Mesenchymal stem cell (in vitro differentiated cells and primary cell): ENCODE results near the gene IGSF9B.

Experiments
- DNase-seq: peaks from one replicate; pipeline ENCODE4 v3.0.0-alpha.2; 2013
- H2AFZ ChIP-seq: one replicate; pipeline ENCODE4 v1.6.1; 2013; ENCODE audit warnings: low read depth, mild to moderate bottlenecking, control low read depth, inconsistent platforms, low read length, moderate library complexity
- H2AK5ac ChIP-seq: 2 replicates; pipeline ENCODE4 v1.6.1; 2013; ENCODE audit warnings: low read length, moderate library complexity, mild to moderate bottlenecking, inconsistent platforms; ENCODE audit not compliant: severe bottlenecking
- H2BK120ac ChIP-seq: one replicate; pipeline ENCODE4 v1.6.1; 2013; ENCODE audit warnings: low read depth, mild to moderate bottlenecking, inconsistent platforms, low read length, moderate library complexity
- H2BK12ac ChIP-seq, 2 experiments: one replicate each; pipeline ENCODE4 v1.6.1; 2013; ENCODE audit warnings: inconsistent platforms in 2 of 2, low read length in 2 of 2, mild to moderate bottlenecking in 2 of 2, moderate library complexity in 2 of 2, control low read depth in 1 of 2
- H2BK15ac ChIP-seq: one replicate; pipeline ENCODE4 v1.6.1; 2013; ENCODE audit warnings: mild to moderate bottlenecking, low read depth, inconsistent platforms; ENCODE audit not compliant: poor library complexity, severe bottlenecking
- H2BK5ac ChIP-seq: 2 replicates; pipeline ENCODE4 v1.6.1; 2013; ENCODE audit warnings: low read depth, mild to moderate bottlenecking, low read length, control low read depth, inconsistent platforms; ENCODE audit not compliant: poor library complexity, severe bottlenecking
- H3K14ac ChIP-seq, 2 experiments: one replicate each; pipeline ENCODE4 v1.6.1; 2013; ENCODE audit warnings: inconsistent platforms in 2 of 2, low read length in 2 of 2, control low read depth in 1 of 2, mild to moderate bottlenecking in 1 of 2, moderate library complexity in 1 of 2
- H3K18ac ChIP-seq, 2 experiments: one replicate each; pipeline ENCODE4 v1.6.1; 2013; ENCODE audit warnings: inconsistent platforms in 2 of 2, low read length in 2 of 2, control low read depth in 1 of 2, low read depth in 1 of 2, mild to moderate bottlenecking in 1 of 2
- H3K23ac ChIP-seq, 2 experiments: one replicate each; pipeline ENCODE4 v1.6.1; 2013; ENCODE audit warnings: inconsistent platforms in 2 of 2, low read length in 2 of 2, mild to moderate bottlenecking in 2 of 2, moderate library complexity in 2 of 2, control low read depth in 1 of 2
- H3K27ac ChIP-seq: 2 replicates; pipeline ENCODE4 v1.5.1; 2013; ENCODE audit warnings: mild to moderate bottlenecking, moderate library complexity, low read length, control low read depth, inconsistent platforms; ENCODE audit not compliant: poor library complexity, severe bottlenecking
- H3K27me3 ChIP-seq, 2 experiments: 2 replicates each; pipeline versions ENCODE4 v1.6.1 to v1.7.0; 2013; ENCODE audit warnings: low read length in 2 of 2, mild to moderate bottlenecking in 2 of 2, moderate library complexity in 2 of 2, control low read depth in 1 of 2, inconsistent platforms in 1 of 2; ENCODE audit not compliant: control insufficient read depth in 1 of 2, insufficient read depth in 1 of 2
- H3K36me3 ChIP-seq, 2 experiments: 2 replicates each; pipeline versions ENCODE4 v1.6.1 to v1.7.0; 2013; ENCODE audit warnings: low read length in 2 of 2, control low read depth in 1 of 2, inconsistent platforms in 1 of 2, low read depth in 1 of 2, mild to moderate bottlenecking in 1 of 2; ENCODE audit not compliant: insufficient read depth in 2 of 2, control insufficient read depth in 1 of 2
- H3K4ac ChIP-seq, 2 experiments: one replicate each; pipeline ENCODE4 v1.6.1; 2013; ENCODE audit warnings: inconsistent platforms in 2 of 2, low read length in 2 of 2, mild to moderate bottlenecking in 2 of 2, moderate library complexity in 2 of 2, control low read depth in 1 of 2, low read depth in 1 of 2
- H3K4me1 ChIP-seq: 2 replicates; pipeline ENCODE4 v1.6.1; 2013; ENCODE audit warnings: low read depth, low read length, control low read depth; ENCODE audit not compliant: control insufficient read depth, insufficient read depth
- H3K4me2 ChIP-seq: 2 replicates; pipeline ENCODE4 v1.6.1; 2013; ENCODE audit warnings: low read length, mild to moderate bottlenecking, inconsistent platforms; ENCODE audit not compliant: poor library complexity, severe bottlenecking
- H3K4me3 ChIP-seq, 2 experiments: 2 replicates each; pipeline versions ENCODE4 v1.5.1 to v1.7.0; 2013; ENCODE audit warnings: low read length in 2 of 2, mild to moderate bottlenecking in 2 of 2, control low read depth in 1 of 2, low read depth in 1 of 2; ENCODE audit not compliant: insufficient read depth in 1 of 2
- H3K79me1 ChIP-seq: replicated peaks from 2 replicates; pipeline ENCODE4 v1.6.1; 2013; ENCODE audit warnings: mild to moderate bottlenecking, control low read depth, low read length, inconsistent platforms; ENCODE audit not compliant: poor library complexity, severe bottlenecking
- H3K9ac ChIP-seq: 2 replicates; pipeline ENCODE4 v1.7.0; 2013; ENCODE audit warnings: mild to moderate bottlenecking, low read length, moderate library complexity
- H3K9me3 ChIP-seq: 2 replicates; pipeline ENCODE4 v1.7.0; 2013; ENCODE audit warnings: mild to moderate bottlenecking, low read length; ENCODE audit not compliant: control insufficient read depth
- H4K8ac ChIP-seq: one replicate; pipeline ENCODE4 v1.6.1; 2013; ENCODE audit warnings: inconsistent platforms, mild to moderate bottlenecking, low read length, moderate library complexity
- H4K91ac ChIP-seq: one replicate; pipeline ENCODE4 v1.6.1; 2013; ENCODE audit warnings: mild to moderate bottlenecking, low read length, inconsistent platforms
- WGBS: methylation state at CpG from one replicate; pipeline ENCODE4 v1.1.7; 2013; ENCODE audit warnings: mixed read lengths; 5-methylcytosine and 5-hydroxymethylcytosine counted together

Gene IGSF9B

DNA sequence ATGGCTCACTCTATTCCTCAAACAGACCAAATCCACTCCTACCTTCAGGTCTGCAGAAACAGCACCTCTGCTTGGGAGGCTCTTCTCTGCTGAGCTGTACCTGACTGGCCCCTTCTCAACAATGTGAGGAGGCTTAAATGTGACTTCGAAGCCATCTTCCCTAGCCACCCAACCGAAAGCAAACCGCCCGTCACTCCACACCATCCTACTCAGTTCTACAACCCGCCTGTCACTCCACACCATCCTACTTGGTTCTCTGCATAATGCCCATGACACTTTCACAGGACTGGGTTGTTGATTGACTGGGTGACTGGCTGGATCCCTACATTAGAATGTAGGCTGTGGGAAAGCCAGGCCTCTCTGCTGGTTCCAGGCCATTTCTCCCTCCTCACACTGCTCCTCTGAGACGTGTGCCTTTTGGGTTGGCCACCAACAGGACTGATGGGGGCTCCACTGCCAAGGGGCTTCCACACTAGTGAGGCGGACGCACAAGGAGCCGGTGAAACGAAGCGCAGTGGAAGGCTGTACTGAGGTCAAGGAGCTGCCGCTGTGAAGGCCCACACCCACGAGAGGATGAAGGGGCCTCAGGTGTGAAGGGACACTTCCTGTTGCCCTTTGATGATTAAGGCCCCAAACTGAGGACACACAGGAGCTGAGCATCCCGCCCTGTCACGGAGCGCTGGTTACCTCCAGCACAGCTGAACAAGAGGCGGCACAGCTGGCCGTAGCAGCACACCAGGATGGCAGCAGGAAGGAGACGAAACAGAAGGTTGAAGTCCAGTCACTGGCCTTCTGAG, 64.0 kb downstream of the IGSF9B start:
- no peak overlapping the region for H3K9ac ChIP-seq
- H4K8ac ChIP-seq: no peak overlapping the region
- no peak overlapping the region for H3K18ac ChIP-seq
- no peak overlapping the region for H4K91ac ChIP-seq
- no peak overlapping the region for H3K14ac ChIP-seq
- no peaks in the 10 kb centered on the region for H3K9me3 ChIP-seq
- no peak overlapping the region for H2BK15ac ChIP-seq
- H2AK5ac ChIP-seq: no peak overlapping the region
- no peaks in the 10 kb centered on the region for H3K79me1 ChIP-seq
- DNase-seq: no peak
- no peak overlapping the region for H2BK120ac ChIP-seq
- no peak overlapping the region for H2BK12ac ChIP-seq
- H2BK5ac ChIP-seq: no peak overlapping the region
- no peak overlapping the region for H3K27ac ChIP-seq
- H3K27me3 ChIP-seq: peaks cover 0 to 10% of the 10 kb centered on the region in 2 experiments
- no peak overlapping the region for H3K4me2 ChIP-seq
- no peak overlapping the region for H3K23ac ChIP-seq
- H3K4me3 ChIP-seq: no peak overlapping the region
- H3K4ac ChIP-seq: no peak overlapping the region
- H3K36me3 ChIP-seq: no peaks in the 10 kb centered on the region
- 75% methylated on average over 19 of the region's 19 CpGs for WGBS
- no peaks in the 10 kb centered on the region for H3K4me1 ChIP-seq
- no peak overlapping the region for H2AFZ ChIP-seq

GRCh38 chr11:133892126-133892525, 64.6 kb downstream of the IGSF9B start:
- no peaks in the 10 kb centered on the region for H3K9me3 ChIP-seq
- H2AK5ac ChIP-seq: no peak overlapping the region
- H3K27me3 ChIP-seq: peaks cover 0 to 10% of the 10 kb centered on the region in 2 experiments
- no peak overlapping the region for H3K4me3 ChIP-seq
- H3K36me3 ChIP-seq: no peaks in the 10 kb centered on the region
- no peak overlapping the region for H4K91ac ChIP-seq
- 82% methylated on average over 8 of the region's 8 CpGs for WGBS
- no peak overlapping the region for H3K27ac ChIP-seq
- H4K8ac ChIP-seq: no peak overlapping the region
- H2BK12ac ChIP-seq: no peak overlapping the region
- no peak overlapping the region for H3K4ac ChIP-seq
- H2AFZ ChIP-seq: no peak overlapping the region
- no peak overlapping the region for H2BK120ac ChIP-seq
- H2BK5ac ChIP-seq: no peak overlapping the region
- H3K4me2 ChIP-seq: no peak overlapping the region
- no peak overlapping the region for H3K9ac ChIP-seq
- H3K79me1 ChIP-seq: no peaks in the 10 kb centered on the region
- DNase-seq: no peak
- H3K14ac ChIP-seq: no peak overlapping the region
- no peaks in the 10 kb centered on the region for H3K4me1 ChIP-seq
- no peak overlapping the region for H3K23ac ChIP-seq
- H2BK15ac ChIP-seq: no peak overlapping the region
- H3K18ac ChIP-seq: no peak overlapping the region

GRCh38 chr11:133889893-133890292, 66.9 kb downstream of the IGSF9B start:
- Histone ChIP-seq H3K4me2 (no peak overlapping the region), H3K14ac (no peak overlapping the region), H3K18ac (no peak overlapping the region), H2BK15ac (no peak overlapping the region), H3K23ac (no peak overlapping the region), H3K27ac (no peak overlapping the region), H3K4me3 (no peak overlapping the region), H4K8ac (no peak overlapping the region), H3K79me1 (no peaks in the 10 kb centered on the region), H2AFZ (no peak overlapping the region), H3K9me3 (peaks cover 3% of the 10 kb centered on the region), H3K27me3 (peaks cover 0 to 6% of the 10 kb centered on the region in 2 experiments), H2BK12ac (no peak overlapping the region), H4K91ac (no peak overlapping the region), H2BK5ac (no peak overlapping the region), H3K4ac (no peak overlapping the region), H2AK5ac (no peak overlapping the region), H3K4me1 (no peaks in the 10 kb centered on the region), H3K9ac (no peak overlapping the region), H3K36me3 (no peaks in the 10 kb centered on the region), H2BK120ac (no peak overlapping the region)
- 67% methylated on average over 3 of the region's 3 CpGs for WGBS
- no peak for DNase-seq

- no peak overlapping the region for H3K4me2 ChIP-seq
- no peak overlapping the region for H2BK15ac ChIP-seq
- no peak overlapping the region for H2BK120ac ChIP-seq
- H3K18ac ChIP-seq: no peak overlapping the region
- H3K9me3 ChIP-seq: peaks cover 3% of the 10 kb centered on the region
- no peak overlapping the region for H2BK12ac ChIP-seq
- H4K91ac ChIP-seq: no peak overlapping the region
- H3K14ac ChIP-seq: no peak overlapping the region
- H3K4me1 ChIP-seq: no peaks in the 10 kb centered on the region
- no peak for DNase-seq
- peaks cover 0 to 6% of the 10 kb centered on the region in 2 experiments for H3K27me3 ChIP-seq
- H4K8ac ChIP-seq: no peak overlapping the region
- H2AK5ac ChIP-seq: no peak overlapping the region
- no peak overlapping the region for H3K27ac ChIP-seq
- H2AFZ ChIP-seq: no peak overlapping the region
- no peaks in the 10 kb centered on the region for H3K79me1 ChIP-seq
- no peak overlapping the region for H2BK5ac ChIP-seq
- no peak overlapping the region for H3K23ac ChIP-seq
- H3K9ac ChIP-seq: no peak overlapping the region
- WGBS: 68% methylated on average over 5 of the region's 5 CpGs
- H3K4ac ChIP-seq: no peak overlapping the region
- H3K4me3 ChIP-seq: no peak overlapping the region
- H3K36me3 ChIP-seq: no peaks in the 10 kb centered on the region
Measured at GRCh38 chr11:133889188-133889587, 67.6 kb downstream of the IGSF9B start.
